ENCODE measurements around the gene MPO.

Gene MPO

GRCh38 chr17:58319173-58320162, 38.7 kb upstream of the MPO start:
- DNase-seq = peak; percentile 14

DNA sequence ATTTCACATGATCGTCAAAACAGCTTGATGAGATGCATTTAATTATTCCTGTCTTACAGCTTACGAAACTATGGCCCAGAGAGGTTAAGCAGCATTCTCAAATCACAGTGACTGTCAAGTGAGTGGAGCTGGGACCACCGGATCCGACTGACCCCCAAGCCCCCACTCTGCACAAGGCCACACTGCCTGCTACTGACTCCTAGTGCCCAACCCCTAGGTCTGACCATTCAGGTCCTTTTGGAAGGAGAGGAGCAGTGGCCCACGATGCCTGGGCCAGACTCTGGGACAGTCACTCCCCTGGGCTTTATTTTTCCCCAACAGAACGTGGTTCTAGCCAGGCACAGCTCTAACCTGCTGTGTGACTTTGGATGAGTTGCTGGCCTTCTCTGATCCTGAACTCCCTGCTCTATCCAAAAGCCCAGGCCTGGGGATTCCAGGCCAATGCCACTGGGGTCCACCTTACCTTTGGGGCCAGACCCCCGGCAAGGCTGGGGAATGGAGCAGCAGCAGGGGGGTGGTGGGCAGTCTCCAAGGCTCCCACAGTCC, 38.0 kb upstream of the MPO start:
- DNase-seq = peak; percentile 2

- DNase-seq = peak; percentile 17
Observed at GRCh38 chr17:58318065-58318481, 37.3 kb upstream of the MPO start.

DNA sequence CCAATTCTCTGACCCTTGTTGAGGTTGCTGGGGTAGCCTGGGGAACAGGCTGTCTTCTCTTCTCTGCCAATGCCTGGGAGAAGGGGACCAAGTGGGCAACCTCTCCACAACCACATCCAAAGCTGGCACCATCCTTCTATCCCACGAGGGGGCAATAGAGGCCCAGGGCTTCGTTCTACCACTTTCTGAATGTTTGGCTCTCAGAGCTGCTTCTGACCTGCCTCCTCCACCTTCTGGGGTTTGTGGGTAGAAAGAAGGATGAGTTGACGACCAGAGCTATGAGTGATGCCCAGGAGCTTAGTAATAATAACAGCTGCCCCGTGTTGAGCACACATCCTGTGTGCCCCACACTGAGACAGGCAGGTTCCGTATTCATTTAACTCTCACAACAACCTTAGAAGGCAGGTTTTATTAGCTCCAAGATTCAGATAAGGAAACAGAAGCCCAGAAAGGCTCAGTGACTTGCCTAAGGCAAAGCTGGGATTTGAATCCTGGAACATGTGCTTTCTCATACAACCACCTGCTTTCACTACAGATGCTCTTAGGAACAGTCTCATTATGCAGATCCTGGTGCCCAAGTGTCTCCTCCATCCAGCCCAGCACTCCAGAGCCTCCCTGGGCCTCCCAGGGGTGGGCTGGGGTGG, 36.8 kb upstream of the MPO start:
- DNase-seq = peak; percentile 15

DNA sequence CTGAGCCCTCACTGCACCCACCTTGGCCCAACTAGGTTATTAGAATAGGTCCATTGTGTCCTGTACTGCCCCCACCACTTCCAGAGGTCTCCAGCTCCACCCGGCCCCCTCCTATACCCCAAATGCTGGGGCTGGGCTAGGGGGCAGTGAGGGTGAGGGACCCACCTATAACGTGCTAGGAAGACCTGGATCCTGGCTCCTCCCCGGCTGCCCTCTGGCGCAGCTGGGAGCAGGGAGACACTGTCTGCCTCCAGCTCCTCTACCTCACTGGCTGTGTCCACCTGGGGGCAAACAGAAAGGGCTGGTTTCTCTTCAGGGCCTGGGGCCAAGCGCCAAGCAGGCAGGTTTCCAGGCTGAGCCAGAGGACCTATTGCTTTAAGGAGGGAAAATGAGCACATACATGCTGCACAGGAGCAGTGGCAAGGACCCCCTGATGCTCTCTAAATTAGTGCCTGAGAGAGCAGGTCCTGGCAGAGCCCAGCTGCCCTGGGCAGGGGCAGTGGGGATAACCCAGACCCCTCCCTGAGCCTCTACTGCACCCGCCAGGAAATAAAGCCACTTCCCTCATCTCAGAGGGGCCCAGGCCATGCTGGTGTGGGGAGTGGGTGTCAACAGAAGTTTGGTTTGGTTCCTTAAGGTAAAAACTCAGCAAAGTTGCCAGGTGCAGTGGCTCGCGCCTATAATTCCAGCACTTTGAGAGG, 35.7 kb upstream of the MPO start:
- no peak for DNase-seq

DNA sequence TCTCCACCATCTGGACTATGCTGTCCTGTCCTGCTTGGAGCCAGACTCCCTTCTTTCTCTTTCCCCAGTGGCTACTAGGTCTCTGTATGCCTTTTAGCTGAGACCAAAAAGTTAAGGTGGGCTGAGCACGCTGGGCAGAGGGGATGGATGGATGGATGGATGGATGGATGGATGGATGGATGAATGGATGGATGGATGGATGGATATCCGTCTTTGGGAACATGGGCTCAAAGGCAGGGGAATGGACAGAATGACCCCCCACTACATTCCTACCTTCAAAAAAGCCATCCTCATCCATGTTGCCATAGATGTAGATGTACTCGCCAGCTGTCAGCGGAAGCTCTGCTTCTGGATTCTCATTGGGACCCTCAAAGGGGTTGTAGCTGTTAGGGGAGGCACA, 35.0 kb upstream of the MPO start:
- DNase-seq = no peak

DNA sequence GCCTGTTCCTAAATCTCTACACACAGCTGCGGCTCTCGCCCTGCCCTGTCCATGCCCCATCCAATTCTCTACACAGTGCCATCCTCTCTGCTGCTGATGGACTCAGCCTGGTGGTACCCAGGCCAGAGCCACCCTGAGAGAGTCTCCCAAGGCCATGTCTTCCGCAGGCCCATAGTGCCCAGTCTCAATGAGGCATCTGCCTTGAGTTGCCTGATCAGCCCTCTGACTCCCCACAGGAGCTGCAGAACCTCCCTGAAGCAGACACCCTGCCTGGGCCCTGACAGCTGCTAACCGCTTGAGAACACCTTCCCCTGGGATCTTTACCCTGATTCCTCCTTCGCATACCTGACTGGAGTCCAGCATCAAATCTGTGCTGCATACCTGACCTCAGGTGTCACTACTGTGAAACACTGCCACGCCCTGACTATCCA, 34.6 kb upstream of the MPO start:
- no peak for DNase-seq

GRCh38 chr17:58314706-58315015, 33.9 kb upstream of the MPO start:
- DNase-seq = no peak

- peak; percentile 10 for DNase-seq
Observed at GRCh38 chr17:58313815-58314705, 33.3 kb upstream of the MPO start.

DNA sequence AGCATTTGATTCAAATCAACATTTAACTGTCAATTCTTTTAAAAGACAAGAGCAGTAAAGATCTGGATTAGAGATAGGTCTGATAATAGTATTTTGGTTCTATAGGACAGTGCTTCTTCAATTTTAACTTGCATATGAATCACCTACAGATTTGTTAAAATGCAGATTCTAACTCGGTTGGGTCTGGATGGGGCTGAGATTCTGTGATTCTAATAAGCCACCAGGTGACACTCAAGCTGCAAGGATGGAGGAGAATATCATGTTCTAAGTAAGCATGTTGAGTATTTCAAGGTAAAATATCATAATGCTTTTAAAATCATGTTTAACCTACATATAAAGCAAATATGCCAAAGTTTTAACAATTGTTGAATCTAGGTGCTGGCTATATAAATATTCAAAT, 32.1 kb upstream of the MPO start:
- no peak for DNase-seq

GRCh38 chr17:58312021-58312630, 31.4 kb upstream of the MPO start:
- peak; percentile 15 for DNase-seq

- peak; percentile 8 for DNase-seq
Observed at GRCh38 chr17:58311429-58311894, 30.7 kb upstream of the MPO start.

DNA sequence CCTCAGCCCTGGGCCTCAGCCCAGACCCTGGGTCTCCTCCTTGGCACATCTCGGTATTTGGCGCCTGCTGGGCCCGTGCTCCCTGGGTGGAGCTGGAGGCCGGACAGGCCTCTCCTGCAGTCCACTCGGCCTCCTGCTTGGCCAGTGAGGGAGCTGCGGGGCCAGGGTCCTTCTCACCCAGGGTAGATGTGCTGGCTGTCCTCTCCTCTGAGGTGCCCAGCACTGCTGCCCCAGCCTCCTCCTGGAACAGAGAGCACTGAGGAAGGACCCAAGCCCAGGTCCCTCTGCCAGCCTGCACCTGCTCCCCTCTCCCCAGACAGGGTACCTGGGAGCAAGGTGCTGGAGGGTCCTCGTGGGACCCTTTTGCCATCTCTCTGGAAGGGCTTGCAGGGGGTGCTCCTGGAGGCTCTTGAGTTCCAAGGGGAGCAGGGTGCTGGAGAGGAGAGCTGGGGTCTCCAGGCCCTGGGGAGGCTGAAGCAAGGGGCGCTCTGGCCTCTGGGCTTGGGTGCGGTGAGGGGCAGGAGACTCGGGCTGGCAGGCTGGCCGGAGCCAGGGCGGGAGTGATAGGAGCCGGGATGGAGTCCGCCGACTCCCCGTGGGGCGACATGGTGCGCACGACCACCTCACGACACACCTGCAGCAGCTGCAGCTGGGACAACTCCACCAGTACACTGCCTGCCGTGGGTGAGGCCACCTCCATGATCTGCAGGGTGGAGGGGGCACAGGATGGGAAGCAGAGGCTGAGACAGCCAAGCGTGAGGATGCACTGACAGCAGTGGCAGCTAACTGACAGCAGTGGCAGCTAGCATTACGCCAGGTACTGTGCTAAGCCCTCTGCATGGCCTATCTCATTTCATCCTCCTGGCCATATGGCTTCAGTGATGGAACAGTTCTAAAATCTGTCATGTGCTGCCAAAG, 30.0 kb upstream of the MPO start:
- DNase-seq = peak; percentile 15

GRCh38 chr17:58309918-58310259, 29.2 kb upstream of the MPO start:
- no peak for DNase-seq

DNA sequence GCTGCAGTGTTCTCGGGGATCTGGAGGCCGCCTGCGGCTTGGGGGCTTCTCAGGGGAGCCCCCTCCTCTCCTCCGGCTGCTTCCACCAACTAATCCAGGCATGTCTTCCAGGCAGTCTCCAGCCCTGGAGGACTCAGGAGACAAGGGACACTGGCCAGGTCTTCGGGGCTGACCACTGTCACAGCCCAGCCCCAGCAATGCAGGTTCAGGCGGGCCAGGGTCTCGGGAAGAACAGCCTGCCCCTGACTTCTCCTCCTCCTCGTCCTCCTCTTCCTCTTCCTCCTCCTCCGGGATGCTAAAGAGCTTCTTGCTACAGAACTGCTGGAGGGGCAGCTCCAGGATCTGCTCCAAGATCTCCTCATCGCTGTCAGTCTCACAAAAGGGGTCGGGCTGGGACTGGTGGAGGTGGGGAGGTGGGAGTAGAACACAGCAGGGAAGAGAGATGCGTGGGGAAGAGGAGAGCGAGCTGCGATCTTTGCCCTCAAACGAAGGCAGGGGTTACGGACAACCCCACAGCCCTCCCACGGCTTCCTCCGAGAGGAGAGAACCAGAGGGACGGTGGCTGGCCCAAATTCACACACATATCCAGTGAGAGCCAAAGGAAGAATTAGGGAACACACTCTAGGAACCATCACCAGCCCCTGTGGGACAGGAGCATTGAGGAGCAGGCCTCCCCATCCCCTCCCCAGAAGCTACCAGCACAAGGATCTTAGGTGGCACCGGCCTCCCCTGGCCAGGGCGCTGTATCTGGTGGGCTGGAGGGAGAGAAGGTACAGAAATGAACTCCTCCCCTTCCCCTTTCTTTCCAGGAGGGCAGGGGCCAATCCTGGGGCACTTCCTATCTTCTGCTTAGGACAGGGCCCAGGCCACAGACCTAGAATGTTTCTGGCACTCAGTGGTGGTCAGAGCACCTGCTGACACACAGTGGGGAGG, 28.5 kb upstream of the MPO start:
- DNase-seq = peak; percentile 16

- peak; percentile 18 for DNase-seq
Observed at GRCh38 chr17:58308173-58308984, 27.6 kb upstream of the MPO start.

DNA sequence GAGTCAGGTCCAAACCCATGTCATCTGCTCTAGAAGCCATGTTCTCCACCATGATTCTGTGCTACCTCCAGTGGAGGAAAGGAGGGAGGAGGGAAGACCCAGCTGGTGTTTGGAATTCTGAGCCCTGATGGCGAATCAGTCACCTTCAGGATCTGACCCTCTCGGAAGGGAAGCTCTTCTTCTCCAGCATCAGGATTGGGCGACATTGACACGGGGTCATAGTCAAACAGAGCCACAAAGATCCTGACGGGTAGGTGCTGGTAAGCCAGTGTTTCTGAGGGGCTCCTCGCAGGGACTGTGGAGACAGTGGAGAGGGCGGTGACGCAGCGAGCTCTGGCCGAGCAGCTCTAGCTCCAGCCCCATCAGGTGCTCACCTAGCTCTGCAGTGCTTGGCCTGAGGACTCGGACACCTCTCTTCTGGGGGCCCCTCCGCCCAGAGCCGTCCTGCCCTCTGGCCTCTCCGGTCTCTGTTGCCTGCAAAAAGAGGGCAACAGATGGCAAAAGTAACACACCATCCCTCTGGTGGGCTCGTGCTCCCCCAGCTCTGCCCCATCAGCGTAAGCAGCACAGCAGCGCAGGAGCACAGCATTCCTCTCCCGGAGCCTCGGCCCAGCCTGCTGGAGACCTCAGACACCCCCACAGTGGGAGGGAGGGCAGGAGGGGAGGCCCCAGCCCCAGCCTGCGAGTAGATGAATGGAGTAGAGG, 26.9 kb upstream of the MPO start:
- DNase-seq = no peak
